PC-3 (cell line): ENCODE data around the gene SLC23A1. TPM values are rescaled to one million over a fixed set of nuclear protein-coding genes. Genes with fewer than 3 reads are reported as not detected.

Source experiments
- ATAC-seq: fragments of 200-7000 bp; cut with Tn5 transposase; 2 replicates; pipeline ENCODE4 v1.9.1; 2020; ENCODE audit warnings: mild to moderate bottlenecking, moderate library complexity
- BruUV-seq: library from RNA; stranded (reverse); fragments of 400-500 nt; replicated peaks from 2 replicates; lab custom pipeline; 2021; lab: Mats Ljungman, UMichigan
- CTCF ChIA-PET: fragments of 300-600 bp; sonication (Branson Sonifier 250); formaldehyde crosslinking; loops from one replicate; lab custom pipeline; 2022; ENCODE audit warnings: antibody characterized with exemption; lab: Charles Lee
- POLR2A ChIA-PET: fragments of 300-600 bp; sonication (Branson Sonifier 250); formaldehyde crosslinking; loops from one replicate; lab custom pipeline; 2022; ENCODE audit warnings: antibody characterized with exemption; ENCODE audit not compliant: unreplicated experiment; lab: Charles Lee
- DNase-seq: peaks from one replicate; pipeline ENCODE4 v3.0.0-alpha.2; 2015
- H2AFZ ChIP-seq: fragments of 300-600 bp; sonication (generic); 2 replicates; pipeline ENCODE4 v1.6.0; 2016; ENCODE audit warnings: antibody characterized with exemption, low read length
- H3F3A ChIP-seq: fragments of 300-600 bp; sonication (generic); one replicate; pipeline ENCODE4 v1.6.0; 2017; ENCODE audit warnings: antibody characterized with exemption, low read length, control low read depth, mild to moderate bottlenecking; ENCODE audit not compliant: unreplicated experiment
- H3K27ac ChIP-seq: fragments of 300-600 bp; sonication (generic); 2 replicates; pipeline ENCODE4 v1.5.1; 2016; ENCODE audit warnings: mild to moderate bottlenecking, low read length
- H3K27me3 ChIP-seq: fragments of 300-600 bp; sonication (generic); 2 replicates; pipeline ENCODE4 v1.6.1; 2016; ENCODE audit warnings: low read length, mixed read lengths
- H3K36me3 ChIP-seq: fragments of 300-600 bp; sonication (generic); 2 replicates; pipeline ENCODE4 v1.6.1; 2016; ENCODE audit warnings: low read depth, mixed run types, low read length, mixed read lengths
- H3K4me1 ChIP-seq: fragments of 300-600 bp; sonication (generic); 2 replicates; pipeline ENCODE4 v1.5.1; 2016; ENCODE audit warnings: low read length; ENCODE audit not compliant: insufficient read depth
- H3K4me2 ChIP-seq: fragments of 300-600 bp; sonication (generic); 2 replicates; pipeline ENCODE4 v1.6.0; 2016; ENCODE audit warnings: low read length
- H3K4me3 ChIP-seq: fragments of 300-600 bp; sonication (generic); 2 replicates; pipeline ENCODE4 v1.5.1; 2016; ENCODE audit warnings: mild to moderate bottlenecking, low read length, mixed read lengths
- H3K79me2 ChIP-seq: fragments of 300-600 bp; sonication (generic); 2 replicates; pipeline ENCODE4 v1.6.1; 2017; ENCODE audit warnings: low read length, mixed read lengths
- H3K9ac ChIP-seq: fragments of 300-600 bp; sonication (generic); 2 replicates; pipeline ENCODE4 v1.6.0; 2016; ENCODE audit warnings: mild to moderate bottlenecking, low read length
- H3K9me2 ChIP-seq: fragments of 300-600 bp; sonication (generic); replicated peaks from 2 replicates; pipeline ENCODE4 v1.6.1; 2016; ENCODE audit warnings: mixed run types, low read length, mixed read lengths
- H3K9me3 ChIP-seq: fragments of 300-600 bp; sonication (generic); 2 replicates; pipeline ENCODE4 v1.6.1; 2016; ENCODE audit warnings: low read length, mixed read lengths
- H4K20me1 ChIP-seq: fragments of 300-600 bp; sonication (generic); 2 replicates; pipeline ENCODE4 v1.6.1; 2016; ENCODE audit warnings: low read length, mixed read lengths
- EZH2 ChIP-seq: fragments of 300-600 bp; sonication (generic); IDR thresholded peaks from one replicate; pipeline ENCODE4 v1.6.1; 2017; ENCODE audit warnings: antibody characterized with exemption, mild to moderate bottlenecking, low read length; ENCODE audit not compliant: unreplicated experiment
- EZH2phosphoT487 ChIP-seq: fragments of 300-600 bp; sonication (generic); IDR thresholded peaks from 2 replicates; pipeline ENCODE4 v1.6.1; 2018; ENCODE audit warnings: mild to moderate bottlenecking, antibody characterized with exemption, low read length, borderline replicate concordance
- intact Hi-C: fragments of 100-400 bp; cut with micrococcal nuclease; formaldehyde crosslinking; loops from 2 replicates; pipeline ENCODE4 v1.9.0; 2023
- total RNA-seq: library from RNA; depleted of rRNA; stranded (reverse); fragments of >200 nt; gene quantifications from 2 replicates; pipeline ENCODE4 v1.2.3, GENCODE V29; 2014
- TF ChIP-seq, protein P1 (sequence below): fragments of 300-600 bp; sonication (generic); conservative IDR thresholded peaks from 2 replicates; pipeline ENCODE4 v1.5.1; 2017; ENCODE audit warnings: antibody characterized with exemption, low read depth, mild to moderate bottlenecking, low read length

Gene SLC23A1
- total RNA-seq, 1 experiment from 2014 or later = not detected

DNA sequence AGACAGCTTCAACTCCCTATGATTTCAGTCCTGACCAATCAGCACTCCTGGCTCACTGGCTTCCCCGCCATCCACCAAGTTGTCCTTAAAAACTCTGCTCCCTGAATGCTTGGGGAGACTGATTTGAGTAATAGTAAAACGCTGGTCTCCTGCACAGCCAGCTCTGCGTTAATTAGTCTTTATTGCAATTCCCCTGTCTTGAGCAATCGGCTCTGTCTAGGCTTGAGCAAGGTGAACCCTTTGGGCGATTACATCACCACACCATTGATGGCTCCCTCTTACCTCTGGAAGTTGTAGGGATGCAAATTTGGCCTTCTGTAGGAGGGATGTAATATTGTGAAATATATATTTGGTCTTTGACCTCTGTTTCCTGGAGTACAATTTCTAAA, 2.9 kb upstream of the SLC23A1 start:
- no peaks in the 10 kb centered on the region for H3K9me3 ChIP-seq
- no TSS peak for BruUV-seq
- H3K27ac ChIP-seq = no peak overlapping the region
- no peak overlapping the region for H3K4me2 ChIP-seq
- intact Hi-C loops = no loop called here
- H4K20me1 ChIP-seq = no peaks in the 10 kb centered on the region
- H3K4me1 ChIP-seq = peaks cover 12% of the 10 kb centered on the region
- no peak overlapping the region for H3K4me3 ChIP-seq
- ATAC-seq (no peak), DNase-seq (no peak)
- H3K27me3 ChIP-seq = no peaks in the 10 kb centered on the region
- H3K9ac ChIP-seq = no peak overlapping the region
- POLR2A ChIA-PET = no interaction called here
- no peaks in the 10 kb centered on the region for H3K36me3 ChIP-seq
- peaks cover 9% of the 10 kb centered on the region for H3K79me2 ChIP-seq
- no peaks in the 10 kb centered on the region for H3F3A ChIP-seq
- TF ChIP-seq, protein P1, sequence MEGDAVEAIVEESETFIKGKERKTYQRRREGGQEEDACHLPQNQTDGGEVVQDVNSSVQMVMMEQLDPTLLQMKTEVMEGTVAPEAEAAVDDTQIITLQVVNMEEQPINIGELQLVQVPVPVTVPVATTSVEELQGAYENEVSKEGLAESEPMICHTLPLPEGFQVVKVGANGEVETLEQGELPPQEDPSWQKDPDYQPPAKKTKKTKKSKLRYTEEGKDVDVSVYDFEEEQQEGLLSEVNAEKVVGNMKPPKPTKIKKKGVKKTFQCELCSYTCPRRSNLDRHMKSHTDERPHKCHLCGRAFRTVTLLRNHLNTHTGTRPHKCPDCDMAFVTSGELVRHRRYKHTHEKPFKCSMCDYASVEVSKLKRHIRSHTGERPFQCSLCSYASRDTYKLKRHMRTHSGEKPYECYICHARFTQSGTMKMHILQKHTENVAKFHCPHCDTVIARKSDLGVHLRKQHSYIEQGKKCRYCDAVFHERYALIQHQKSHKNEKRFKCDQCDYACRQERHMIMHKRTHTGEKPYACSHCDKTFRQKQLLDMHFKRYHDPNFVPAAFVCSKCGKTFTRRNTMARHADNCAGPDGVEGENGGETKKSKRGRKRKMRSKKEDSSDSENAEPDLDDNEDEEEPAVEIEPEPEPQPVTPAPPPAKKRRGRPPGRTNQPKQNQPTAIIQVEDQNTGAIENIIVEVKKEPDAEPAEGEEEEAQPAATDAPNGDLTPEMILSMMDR = no peak
- TF ChIP-seq EZH2 (no peak), EZH2phosphoT487 (no peak)
- no peaks in the 10 kb centered on the region for H3K9me2 ChIP-seq
- CTCF ChIA-PET = no interaction called here
- H2AFZ ChIP-seq = no peak overlapping the region

DNA sequence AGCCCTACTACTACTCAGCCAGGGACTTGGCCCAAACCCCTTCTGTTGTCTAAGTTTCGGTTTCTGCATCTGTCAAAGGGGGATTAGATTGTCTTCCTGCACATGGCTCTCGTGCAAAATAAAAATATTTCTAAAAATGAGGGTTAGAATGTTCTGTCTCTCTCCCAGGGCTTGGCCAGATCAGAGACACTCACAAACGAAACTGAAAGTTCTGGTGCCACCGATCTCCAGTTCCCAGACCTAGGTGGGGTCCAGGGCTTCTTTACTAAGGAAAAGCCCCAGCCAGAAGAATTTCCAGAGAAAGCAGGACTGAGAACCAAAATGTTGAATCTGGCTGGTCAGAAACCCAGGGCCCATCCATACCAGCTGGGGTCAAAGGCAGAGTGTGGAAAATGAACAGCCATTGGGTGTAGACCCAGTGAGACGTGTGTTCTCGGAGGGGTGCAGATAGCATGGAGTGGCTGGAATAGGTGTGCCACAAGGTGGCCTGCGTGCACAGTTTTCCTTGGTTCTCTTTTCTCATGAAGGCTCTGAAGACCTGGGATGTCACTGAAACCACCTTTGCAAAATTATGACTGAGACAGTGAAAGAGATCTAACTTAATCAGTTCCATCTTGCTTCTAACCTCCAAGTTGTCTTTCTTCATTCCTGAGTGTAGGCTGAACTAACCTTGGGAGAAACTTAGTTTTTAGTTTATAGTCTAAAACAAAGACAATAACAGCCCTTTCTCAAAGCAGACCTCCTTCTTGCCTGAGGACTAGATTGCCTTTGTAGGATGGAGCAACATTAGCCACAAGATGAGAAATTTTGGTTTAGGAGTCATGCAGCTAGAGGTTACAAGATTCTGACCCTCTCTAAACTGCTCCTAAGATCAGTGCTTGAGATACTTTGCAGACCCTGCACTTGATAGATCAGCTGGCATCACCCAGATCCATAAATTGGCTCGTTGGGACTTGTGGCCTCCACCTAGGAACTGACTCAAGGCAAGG, 2.3 kb upstream of the SLC23A1 start:
- intact Hi-C loops = no loop called here
- DNase-seq (no peak), ATAC-seq (no peak; the same call in 1 of the 2 replicates)
- Histone ChIP-seq H3K4me2 (no peak overlapping the region), H3K4me3 (no peak overlapping the region), H3K79me2 (0 out of 2 replicates have a peak, but pooled peaks cover 2% of the 10 kb centered on the region), H3F3A (no peaks in the 10 kb centered on the region), H3K36me3 (no peaks in the 10 kb centered on the region), H3K4me1 (peaks cover 5% of the 10 kb centered on the region), H3K9ac (no peak overlapping the region), H3K9me3 (no peaks in the 10 kb centered on the region), H3K27ac (no peak overlapping the region), H2AFZ (no peak overlapping the region), H3K27me3 (no peaks in the 10 kb centered on the region), H4K20me1 (no peaks in the 10 kb centered on the region), H3K9me2 (no peaks in the 10 kb centered on the region)
- POLR2A ChIA-PET = no interaction called here
- no TSS peak for BruUV-seq
- CTCF ChIA-PET = no interaction called here
- no peak for TF ChIP-seq EZH2
- TF ChIP-seq, protein P1 = peak; percentile 34; the same call in 1 of the 2 replicates

DNA sequence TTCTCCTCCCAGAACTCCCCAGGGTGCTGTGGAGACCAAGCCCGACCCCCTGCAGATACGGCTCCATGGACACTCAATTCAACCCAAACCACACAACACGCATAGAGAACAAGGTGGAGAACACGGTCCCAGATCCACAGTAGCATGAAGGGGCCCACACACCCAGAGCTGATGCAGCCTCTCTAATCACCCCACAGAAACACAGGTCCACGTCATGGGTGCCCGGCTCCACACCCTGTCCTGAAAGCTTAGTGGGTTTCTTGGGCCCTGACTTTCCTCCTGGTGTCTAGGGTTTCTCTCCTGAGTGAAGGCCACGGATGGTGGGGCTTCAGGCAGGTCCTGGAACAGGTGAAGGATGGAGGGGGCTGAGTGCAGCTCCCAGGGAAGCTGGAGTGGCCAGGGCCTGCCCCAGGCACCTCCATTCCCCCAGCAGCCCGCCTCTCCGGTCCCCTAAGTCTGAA, 1.5 kb upstream of the SLC23A1 start:
- intact Hi-C loops = no loop called here
- CTCF ChIA-PET = no interaction called here
- POLR2A ChIA-PET = no interaction called here
- Histone ChIP-seq H3K4me1 (peaks cover 4% of the 10 kb centered on the region; the same call in 1 of the 2 replicates), H2AFZ (no peak overlapping the region), H3K9ac (no peak overlapping the region), H4K20me1 (no peaks in the 10 kb centered on the region), H3K9me2 (no peaks in the 10 kb centered on the region), H3K4me3 (no peak overlapping the region), H3K79me2 (no peaks in the 10 kb centered on the region), H3K4me2 (no peak overlapping the region), H3F3A (no peaks in the 10 kb centered on the region), H3K27ac (no peak overlapping the region), H3K27me3 (no peaks in the 10 kb centered on the region), H3K36me3 (no peaks in the 10 kb centered on the region), H3K9me3 (no peaks in the 10 kb centered on the region)
- TF ChIP-seq, protein P1 = no peak
- no peak for TF ChIP-seq EZH2phosphoT487
- no peak for TF ChIP-seq EZH2
- BruUV-seq = no TSS peak
- ATAC-seq (no peak), DNase-seq (no peak)
